GM18909 (cell line): ENCODE data around the gene PHF21A.

Experiments used
- ATAC-seq: cut with Tn5 transposase; IDR thresholded peaks from one replicate; pipeline ENCODE4 v1.9.1; 2021; ENCODE audit warnings: mild to moderate bottlenecking; ENCODE audit not compliant: unreplicated experiment, poor library complexity

The PHF21A gene

GRCh38 chr11:45894555-45895247 is 226.6 kb downstream of the PHF21A start:
- no peak for ATAC-seq

- ATAC-seq, result no peak
Observed at GRCh38 chr11:45892856-45893255, 228.4 kb downstream of the PHF21A start.

- ATAC-seq, result no peak
Observed at GRCh38 chr11:45890886-45891550, 230.2 kb downstream of the PHF21A start.

DNA sequence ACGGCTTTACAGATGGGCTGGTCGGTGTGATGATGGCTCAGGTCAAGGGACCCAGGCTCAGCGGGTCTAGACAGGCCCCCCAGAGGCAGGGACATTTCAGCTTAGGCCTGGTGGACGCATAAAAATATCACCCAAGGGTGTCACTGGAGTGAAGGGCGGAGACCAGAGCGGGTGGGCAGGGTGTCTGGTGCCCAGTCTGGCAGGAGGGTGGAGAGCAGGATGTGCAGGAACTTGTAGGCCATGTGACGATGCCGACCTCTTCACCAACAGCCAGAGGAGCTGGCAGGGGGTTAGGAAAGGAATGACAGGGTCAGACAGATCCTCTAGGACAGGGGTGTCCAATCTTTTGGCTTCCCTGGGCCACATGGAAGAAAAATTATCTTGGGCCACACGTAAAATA is 231.3 kb downstream of the PHF21A start:
- no peak for ATAC-seq

GRCh38 chr11:45889555-45889954 is 231.7 kb downstream of the PHF21A start:
- ATAC-seq, result no peak

DNA sequence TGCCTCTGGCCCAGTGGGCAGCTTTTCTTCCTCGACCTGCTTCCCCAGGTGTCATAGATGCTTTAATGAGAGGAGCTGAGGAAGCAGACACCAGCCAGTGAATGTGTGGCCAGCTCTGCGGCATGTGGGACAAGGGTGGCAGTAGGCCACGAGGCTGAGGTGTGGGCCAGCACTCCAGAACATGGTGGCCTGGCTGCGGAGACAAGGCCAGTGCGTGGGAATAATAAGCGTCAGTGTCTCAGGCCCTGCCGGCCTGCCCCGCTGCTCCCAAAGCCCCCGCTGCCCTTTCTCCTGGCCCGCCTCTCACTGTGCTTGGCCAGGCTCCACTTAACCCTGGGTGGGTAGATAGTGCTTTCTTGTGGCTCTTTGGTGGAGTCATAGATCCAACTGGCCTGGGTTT is 233.7 kb downstream of the PHF21A start:
- ATAC-seq, result no peak

DNA sequence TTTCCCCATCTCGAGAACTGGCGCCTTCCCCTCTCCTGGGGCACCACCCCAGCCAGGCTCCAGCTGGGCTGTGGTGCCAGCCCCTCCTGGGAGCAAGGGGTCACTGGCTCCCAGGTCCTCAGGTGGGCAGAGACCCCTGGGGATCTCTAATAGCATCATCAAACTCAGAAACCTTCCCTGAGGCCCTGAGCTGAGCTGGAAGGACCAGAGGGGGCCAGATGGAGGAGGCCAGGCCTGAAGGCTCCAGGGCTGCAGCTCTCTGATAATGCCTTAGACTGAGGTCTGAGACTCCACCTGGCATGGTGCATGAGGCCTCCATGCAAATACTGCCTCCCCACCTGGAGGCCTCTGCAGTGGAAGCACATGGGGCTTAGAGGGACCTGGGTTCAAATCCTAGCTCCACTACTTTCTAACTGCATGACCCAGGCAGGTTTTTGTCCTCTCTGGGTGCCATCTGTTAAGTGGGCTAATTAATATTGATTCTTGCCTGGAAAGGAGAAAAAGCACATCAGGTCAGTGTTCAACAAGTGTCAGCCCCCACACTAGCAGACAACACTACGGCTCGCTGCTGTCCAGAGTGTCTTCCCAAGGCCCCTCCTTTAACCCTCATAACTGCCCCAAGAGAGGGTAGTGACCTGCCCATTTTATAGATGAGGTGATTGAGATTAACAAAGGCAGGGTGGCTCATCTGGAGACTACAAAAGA is 234.3 kb downstream of the PHF21A start:
- ATAC-seq, result no peak

DNA sequence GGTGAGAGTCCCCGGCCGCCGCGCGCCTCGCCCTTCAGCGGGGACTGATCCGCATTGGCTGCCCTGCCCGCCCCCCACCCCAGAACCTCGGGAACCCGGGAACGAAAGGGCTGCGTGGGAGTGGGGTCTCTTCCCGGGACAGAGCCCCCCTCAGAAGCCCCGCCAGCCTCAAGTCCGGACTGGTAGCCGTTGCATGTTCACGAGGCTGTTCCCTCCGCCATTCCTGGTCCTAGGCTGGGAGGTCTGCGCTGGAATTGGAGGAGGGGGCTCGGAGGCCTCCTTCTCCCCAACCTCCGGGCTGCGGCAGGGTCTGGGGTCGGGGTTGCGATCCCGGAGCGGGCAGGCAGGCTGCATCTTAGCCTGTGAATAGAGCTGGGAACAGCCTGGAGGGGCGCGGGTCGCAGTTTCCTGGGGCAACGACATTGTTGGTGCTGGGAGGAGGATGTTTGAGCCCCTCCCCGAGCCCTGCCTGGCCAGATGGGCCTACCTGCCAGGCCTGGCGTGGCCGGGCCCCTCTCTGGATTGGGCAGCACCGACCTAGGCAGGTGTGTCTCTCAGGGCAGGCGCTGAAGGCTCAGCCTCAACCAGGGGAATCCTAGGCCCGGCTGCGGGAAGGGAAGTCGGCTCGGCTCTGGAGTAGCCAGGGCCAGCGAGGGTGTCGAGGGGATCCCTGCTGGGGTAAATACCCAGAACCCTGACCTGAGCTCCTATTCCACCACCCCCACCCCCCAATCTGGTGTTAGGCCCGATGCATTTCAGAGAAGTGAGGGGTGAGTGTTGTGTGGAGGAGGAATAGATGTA is 235.1 kb downstream of the PHF21A start:
- ATAC-seq, result no peak

- peak; percentile 77 for ATAC-seq
Observed at GRCh38 chr11:45885274-45885920, 235.9 kb downstream of the PHF21A start, which contains the start of gene MAPK8IP1. TSS of gene MAPK8IP1 (plus strand) at chr11:45885651. CDS start at chr11:45885821, 170 bp downstream.

DNA sequence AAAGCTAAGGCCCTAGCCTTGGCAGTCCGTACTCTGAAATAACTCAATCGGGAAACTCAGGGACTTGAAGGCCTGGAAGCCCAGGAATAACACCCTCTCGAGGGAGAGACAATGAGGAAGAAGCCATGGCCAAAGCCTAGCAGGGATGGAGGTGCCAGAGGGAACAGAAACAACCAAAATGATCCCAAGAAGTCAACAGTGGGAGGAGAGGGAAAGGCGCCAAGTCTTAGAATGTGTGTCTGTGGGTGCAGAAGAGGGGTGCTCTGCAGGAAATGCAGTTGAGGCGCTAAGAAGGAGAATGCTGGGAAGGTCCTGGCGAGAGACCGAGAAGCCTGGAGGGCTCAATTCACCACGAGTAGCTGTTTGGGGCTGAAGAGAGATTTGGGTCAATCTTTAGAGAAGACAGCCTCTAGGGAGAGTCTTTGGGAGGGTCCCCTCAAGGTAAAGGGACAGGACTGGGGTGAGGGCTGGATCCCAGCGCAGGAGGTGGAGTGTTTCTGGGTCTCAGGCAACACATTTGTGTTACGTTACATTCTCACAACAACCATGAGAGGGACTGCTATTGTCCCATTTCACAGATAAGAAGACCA is 236.6 kb downstream of the PHF21A start:
- ATAC-seq, result no peak
